ENCODE measurements around the gene RTF2.

RTF2 gene

DNA sequence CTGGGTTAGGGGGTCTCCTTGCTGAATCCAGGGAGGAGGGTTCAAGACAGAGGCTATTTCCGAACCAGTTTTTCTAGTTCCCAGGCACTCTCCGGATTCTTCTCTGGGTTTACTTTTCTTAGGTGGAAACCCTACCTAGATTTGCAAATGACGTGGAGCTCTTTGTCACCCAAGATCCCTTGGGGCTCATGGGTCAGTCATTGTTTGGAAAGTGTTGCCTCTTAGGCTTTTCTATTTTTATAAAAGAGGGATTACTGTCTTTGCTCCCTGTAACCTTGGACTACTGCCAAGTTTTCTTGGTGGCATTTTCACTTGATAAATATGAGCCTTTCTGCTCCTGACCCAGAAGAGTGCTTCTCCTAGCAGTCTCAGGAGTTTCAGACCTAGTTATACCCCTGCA lies 98.2 kb downstream of the RTF2 start:
- Mint-ChIP-seq H3K36me3 (ENCODE audit: low read depth) (no peaks in the 10 kb centered on the region), H3K4me3 (no peak overlapping the region), H3K27me3 (ENCODE audit: low read depth, poor library complexity) (peaks cover 6% of the 10 kb centered on the region), H3K27ac (no peak overlapping the region), H3K4me1 (no peaks in the 10 kb centered on the region), H3K9me3 (no peaks in the 10 kb centered on the region)
- TF ChIP-seq, protein P1, sequence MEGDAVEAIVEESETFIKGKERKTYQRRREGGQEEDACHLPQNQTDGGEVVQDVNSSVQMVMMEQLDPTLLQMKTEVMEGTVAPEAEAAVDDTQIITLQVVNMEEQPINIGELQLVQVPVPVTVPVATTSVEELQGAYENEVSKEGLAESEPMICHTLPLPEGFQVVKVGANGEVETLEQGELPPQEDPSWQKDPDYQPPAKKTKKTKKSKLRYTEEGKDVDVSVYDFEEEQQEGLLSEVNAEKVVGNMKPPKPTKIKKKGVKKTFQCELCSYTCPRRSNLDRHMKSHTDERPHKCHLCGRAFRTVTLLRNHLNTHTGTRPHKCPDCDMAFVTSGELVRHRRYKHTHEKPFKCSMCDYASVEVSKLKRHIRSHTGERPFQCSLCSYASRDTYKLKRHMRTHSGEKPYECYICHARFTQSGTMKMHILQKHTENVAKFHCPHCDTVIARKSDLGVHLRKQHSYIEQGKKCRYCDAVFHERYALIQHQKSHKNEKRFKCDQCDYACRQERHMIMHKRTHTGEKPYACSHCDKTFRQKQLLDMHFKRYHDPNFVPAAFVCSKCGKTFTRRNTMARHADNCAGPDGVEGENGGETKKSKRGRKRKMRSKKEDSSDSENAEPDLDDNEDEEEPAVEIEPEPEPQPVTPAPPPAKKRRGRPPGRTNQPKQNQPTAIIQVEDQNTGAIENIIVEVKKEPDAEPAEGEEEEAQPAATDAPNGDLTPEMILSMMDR (IDR thresholded peaks at IDR 0.05) = no peak
- DNase-seq = no peak

All from nephron progenitor cell (in vitro differentiated cells).